ENCODE measurements around the gene THEM4.

- TF ChIP-seq GATA2 (IDR thresholded peaks at IDR 0.05; ENCODE audit: low read depth, low read length), result no peak
- no peak for TF ChIP-seq GATA3 (IDR thresholded peaks at IDR 0.05; ENCODE audit: low read depth, low read length)
These were observed 61.3 kb downstream of the THEM4 start for GRCh38 chr1:151847867-151848596.
